ENCODE results near the gene CAPG.
A peak's percentile ranks its signal among the peaks of the same experiment; 100 is the strongest.

The CAPG gene

GRCh38 chr2:85354286-85355072, 55.7 kb downstream of the CAPG start, which contains the start of the genes ELMOD3 and RETSAT:
Gene ELMOD3 (plus strand): TSS chr2:85354769. CDS start chr2:85357199, 2,430 bp downstream.
Gene RETSAT (minus strand): TSS chr2:85354528. CDS start chr2:85354507, 21 bp downstream.
- TF ChIP-seq CTCF (IDR thresholded peaks at IDR 0.05; ENCODE audit: low read depth, low read length), result no peak
- peak; percentile 94 for DNase-seq
- Histone ChIP-seq H3K36me3 (no peaks in the 10 kb centered on the region), H3K27me3 (no peaks in the 10 kb centered on the region), H3K9me3 (no peaks in the 10 kb centered on the region), H3K4me3 (ENCODE audit: low read depth, low read length) (peak within 1 kb of the TSS; percentile 91), H3K4me1 (no peaks in the 10 kb centered on the region)

- no peak for DNase-seq
- peak overlapping the region; percentile 91 for H3K4me3 ChIP-seq (ENCODE audit: low read depth, low read length)
- no peaks in the 10 kb centered on the region for H3K36me3 ChIP-seq
- no peak for TF ChIP-seq CTCF (IDR thresholded peaks at IDR 0.05; ENCODE audit: low read depth, low read length)
- no peaks in the 10 kb centered on the region for H3K9me3 ChIP-seq
- H3K4me1 ChIP-seq, result no peaks in the 10 kb centered on the region
- H3K27me3 ChIP-seq, result no peaks in the 10 kb centered on the region
Measured at GRCh38 chr2:85353876-85354285, 56.3 kb downstream of the CAPG start.

- Histone ChIP-seq H3K4me1 (no peaks in the 10 kb centered on the region), H3K9me3 (no peaks in the 10 kb centered on the region), H3K27me3 (no peaks in the 10 kb centered on the region), H3K4me3 (ENCODE audit: low read depth, low read length) (no peak overlapping the region), H3K36me3 (no peaks in the 10 kb centered on the region)
- DNase-seq, result no peak
- no peak for TF ChIP-seq CTCF (IDR thresholded peaks at IDR 0.05; ENCODE audit: low read depth, low read length)
Measured at GRCh38 chr2:85347599-85347998, 62.6 kb downstream of the CAPG start.

Data from BE2C (cell line).